Subcutaneous abdominal adipose tissue (tissue), 5 donors: ENCODE measurements around the gene ZNF26.
"Not testable (repeated sequence)": the region's sequence is repeated elsewhere in the genome, so short reads cannot be mapped to it uniquely, and the experiment has no call there.

Experiments used
- H3K27ac ChIP-seq: one replicate; pipeline ENCODE4 v1.7.0; 2013; ENCODE audit warnings: low read depth, mild to moderate bottlenecking, inconsistent platforms, low read length, moderate library complexity
- H3K27me3 ChIP-seq, 5 donors: one replicate each; pipeline ENCODE4 v1.7.0; 2013; ENCODE audit warnings: low read length in 5 of 5, inconsistent platforms in 1 of 5; ENCODE audit not compliant: control insufficient read depth in 5 of 5, insufficient read depth in 4 of 5
- H3K36me3 ChIP-seq, 5 donors: one replicate each; pipeline ENCODE4 v1.7.0; 2013; ENCODE audit warnings: low read length in 5 of 5; ENCODE audit not compliant: control insufficient read depth in 5 of 5, insufficient read depth in 5 of 5
- H3K4me1 ChIP-seq, 5 donors: one replicate each; pipeline ENCODE4 v1.7.0; 2013; ENCODE audit warnings: low read length in 5 of 5, mild to moderate bottlenecking in 3 of 5, moderate library complexity in 1 of 5; ENCODE audit not compliant: control insufficient read depth in 5 of 5, insufficient read depth in 5 of 5
- H3K4me3 ChIP-seq, 5 donors: one replicate each; pipeline ENCODE4 v1.7.0; 2013; ENCODE audit warnings: low read length in 5 of 5, low read depth in 1 of 5
- H3K9ac ChIP-seq, 5 donors: one replicate each; pipeline ENCODE4 v1.7.0; 2013; ENCODE audit warnings: low read length in 5 of 5, mild to moderate bottlenecking in 4 of 5, moderate library complexity in 3 of 5
- H3K9me3 ChIP-seq, 5 donors: one replicate each; pipeline ENCODE4 v1.7.0; 2013; ENCODE audit warnings: low read length in 5 of 5; ENCODE audit not compliant: control insufficient read depth in 5 of 5
- donor health status: healthy.
- donor health status: healthy.
- donor health status: healthy.
- donor health status: healthy.
- donor health status: healthy.

The ZNF26 gene, protein sequence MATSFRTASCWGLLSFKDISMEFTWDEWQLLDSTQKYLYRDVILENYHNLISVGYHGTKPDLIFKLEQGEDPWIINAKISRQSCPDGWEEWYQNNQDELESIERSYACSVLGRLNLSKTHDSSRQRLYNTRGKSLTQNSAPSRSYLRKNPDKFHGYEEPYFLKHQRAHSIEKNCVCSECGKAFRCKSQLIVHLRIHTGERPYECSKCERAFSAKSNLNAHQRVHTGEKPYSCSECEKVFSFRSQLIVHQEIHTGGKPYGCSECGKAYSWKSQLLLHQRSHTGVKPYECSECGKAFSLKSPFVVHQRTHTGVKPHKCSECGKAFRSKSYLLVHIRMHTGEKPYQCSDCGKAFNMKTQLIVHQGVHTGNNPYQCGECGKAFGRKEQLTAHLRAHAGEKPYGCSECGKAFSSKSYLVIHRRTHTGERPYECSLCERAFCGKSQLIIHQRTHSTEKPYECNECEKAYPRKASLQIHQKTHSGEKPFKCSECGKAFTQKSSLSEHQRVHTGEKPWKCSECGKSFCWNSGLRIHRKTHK

DNA sequence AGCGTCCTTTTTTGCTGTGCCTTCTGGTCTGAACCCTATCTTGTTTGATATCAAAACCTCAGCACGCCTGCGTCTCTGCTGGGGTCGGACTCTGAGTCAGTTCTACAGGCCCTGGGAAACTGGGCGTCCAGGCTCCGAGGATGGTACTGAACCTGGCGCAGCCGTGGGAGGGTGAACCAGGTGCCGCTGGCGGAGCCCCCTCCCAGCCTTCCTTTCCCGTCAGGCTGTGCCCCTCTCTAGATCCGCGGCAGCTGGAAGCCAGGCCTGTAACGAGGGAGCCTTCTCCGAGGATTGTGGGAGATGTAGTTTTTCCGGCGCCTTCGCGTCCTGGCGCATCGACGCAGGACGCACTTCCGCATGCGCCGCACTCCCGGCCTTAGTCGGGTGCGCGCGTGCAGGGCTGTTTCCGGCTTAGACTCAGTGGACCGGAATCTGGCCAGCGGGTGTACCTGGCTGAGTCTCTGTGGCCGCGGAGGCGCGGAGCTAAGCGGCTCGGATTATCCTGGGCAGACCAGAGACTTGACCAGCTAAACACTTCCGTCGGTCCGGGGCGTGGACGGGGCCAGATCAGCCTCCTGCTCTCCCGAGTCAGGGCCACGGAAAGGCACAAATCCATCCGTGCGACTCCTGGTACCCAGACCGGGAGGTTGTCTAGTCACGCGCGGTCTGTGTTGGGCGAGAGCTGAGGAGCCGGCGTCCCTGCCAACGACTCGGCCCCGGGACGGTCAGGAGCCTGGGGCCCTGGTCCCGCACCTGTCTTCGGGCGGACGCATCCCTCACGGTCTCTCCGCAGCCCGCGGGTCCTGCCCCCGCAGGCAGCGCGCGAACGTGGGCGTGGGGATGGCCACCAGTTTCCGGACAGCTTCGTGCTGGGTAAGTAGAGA, at the start of gene ZNF26:
ZNF26 (plus strand) TSS at position 367 of the 884 bp plus-strand sequence; CDS start at position 841, 474 bp downstream.
- H3K27me3 ChIP-seq = no peaks in the 10 kb centered on the region
- H3K4me3 ChIP-seq = peak within 1 kb of the TSS; percentile 85 to 99 (median 91)
- peaks cover 2 to 11% (median 4%) of the 10 kb centered on the region in 5 donors for H3K36me3 ChIP-seq
- H3K27ac ChIP-seq = peak within 1 kb of the TSS; percentile 81
- peaks cover 0 to 23% (median 14%) of the 10 kb centered on the region in 5 donors for H3K9me3 ChIP-seq
- H3K9ac ChIP-seq = peak within 1 kb of the TSS; percentile 84 to 97 (median 92)
- H3K4me1 ChIP-seq = peaks cover 5 to 21% (median 18%) of the 10 kb centered on the region in 5 donors

DNA sequence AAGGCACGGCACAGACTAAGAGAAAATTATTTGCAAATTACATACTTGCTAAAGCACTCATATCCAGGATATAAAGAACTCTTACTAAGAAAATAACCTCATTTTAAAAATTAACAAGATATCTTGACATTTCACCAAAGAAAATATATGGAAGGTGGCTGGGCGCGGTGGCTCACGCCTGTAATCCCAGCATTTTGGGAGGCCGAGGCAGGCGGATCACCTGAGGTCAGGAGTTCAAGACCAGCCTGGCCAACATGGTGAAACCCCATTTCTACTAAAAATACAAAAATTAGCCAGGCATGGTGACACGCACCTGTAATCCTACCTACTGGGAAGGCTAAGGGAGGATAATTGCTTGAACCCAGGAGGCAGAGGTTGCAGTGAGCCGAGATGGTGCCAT, 49.2 kb upstream of the ZNF26 start:
- peak overlapping the region in 1 of 5 donors; percentile 44 for H3K4me3 ChIP-seq
- peaks cover 10 to 33% (median 23%) of the 10 kb centered on the region in 5 donors for H3K36me3 ChIP-seq
- not testable (repeated sequence) for H3K9ac ChIP-seq, H3K4me1 ChIP-seq, H3K27me3 ChIP-seq, H3K27ac ChIP-seq
- H3K9me3 ChIP-seq = peaks cover 39 to 80% (median 69%) of the 10 kb centered on the region in 5 donors

DNA sequence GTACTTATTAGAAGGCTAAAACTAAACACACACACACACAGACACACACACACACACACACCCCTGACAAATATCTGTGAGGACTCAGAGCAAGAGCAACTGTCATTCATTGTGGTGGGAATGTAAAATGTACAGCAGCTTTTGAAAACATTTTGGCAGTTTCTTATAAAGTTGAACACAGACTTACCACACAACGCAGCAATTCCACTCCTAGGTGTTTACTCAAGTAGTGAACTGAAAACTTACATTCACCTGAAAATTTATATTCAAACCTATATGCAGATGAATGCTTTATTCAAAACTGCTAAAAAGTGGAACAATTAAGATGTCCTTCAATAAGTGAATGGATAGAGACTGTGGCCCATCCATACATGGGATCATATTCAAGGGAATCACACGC, 48.7 kb upstream of the ZNF26 start:
- Histone ChIP-seq H3K4me1 (no peaks in the 10 kb centered on the region), H3K9ac (no peak overlapping the region), H3K4me3 (peak overlapping the region in 1 of 5 donors; percentile 44), H3K27ac (no peak overlapping the region), H3K9me3 (peaks cover 36 to 80% (median 70%) of the 10 kb centered on the region in 5 donors), H3K36me3 (peaks cover 6 to 34% (median 26%) of the 10 kb centered on the region in 5 donors), H3K27me3 (no peaks in the 10 kb centered on the region)

DNA sequence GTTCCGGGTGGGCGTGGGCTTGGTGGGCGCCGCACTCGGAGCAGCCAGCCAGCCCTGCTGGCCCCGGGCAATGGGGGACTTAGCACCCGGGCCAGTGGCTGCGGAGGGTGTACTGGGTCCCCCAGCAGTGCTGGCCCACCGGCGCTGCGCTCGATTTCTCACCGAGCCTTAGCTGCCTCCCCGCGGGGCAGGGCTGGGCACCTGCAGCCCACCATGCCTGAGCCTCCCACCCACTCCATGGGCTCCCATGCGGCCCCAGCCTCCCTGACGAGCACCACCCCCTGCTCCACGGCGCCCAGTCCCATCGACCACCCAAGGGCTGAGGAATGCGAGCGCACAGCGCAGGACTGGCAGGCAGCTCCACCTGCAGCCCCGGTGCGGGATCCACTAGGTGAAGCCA, 47.4 kb upstream of the ZNF26 start:
- not testable (repeated sequence) for H3K4me3 ChIP-seq, H3K27me3 ChIP-seq, H3K4me1 ChIP-seq, H3K9ac ChIP-seq, H3K27ac ChIP-seq
- peaks cover 26 to 80% (median 70%) of the 10 kb centered on the region in 5 donors for H3K9me3 ChIP-seq
- H3K36me3 ChIP-seq = peaks cover 0 to 38% (median 30%) of the 10 kb centered on the region in 5 donors

DNA sequence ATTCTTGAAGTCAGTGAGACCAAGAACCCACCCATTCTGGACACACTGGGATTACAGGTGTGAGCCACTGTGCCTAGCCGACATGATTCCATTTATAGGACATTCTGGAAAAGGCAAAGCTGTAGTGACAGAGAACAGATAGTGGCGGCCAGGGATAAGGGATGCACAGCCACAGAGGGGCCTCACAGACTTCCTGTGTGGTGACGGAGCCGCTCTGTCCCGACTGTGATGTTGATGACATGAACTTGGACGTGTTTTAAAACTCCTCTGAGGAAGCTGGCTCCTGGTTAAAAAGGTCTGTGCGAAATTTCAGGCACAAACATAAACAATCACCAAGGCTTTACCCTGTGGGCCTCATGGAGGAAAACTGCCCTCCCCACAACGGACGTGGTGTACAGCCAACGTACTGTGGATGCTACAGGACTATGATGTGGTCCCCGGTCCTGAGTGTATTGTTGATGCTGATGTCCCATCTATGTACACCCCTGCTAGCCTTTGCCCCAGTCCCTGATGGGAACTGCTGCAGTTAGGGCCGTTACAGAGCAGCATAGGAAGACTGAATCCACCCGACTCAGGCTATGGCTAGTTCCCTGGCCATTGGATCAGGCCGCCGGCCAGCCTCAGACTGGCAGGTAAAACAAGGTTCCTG, 46.0 kb upstream of the ZNF26 start:
- Histone ChIP-seq H3K36me3 (peaks cover 9 to 51% (median 44%) of the 10 kb centered on the region in 5 donors), H3K27ac (no peak overlapping the region), H3K27me3 (no peaks in the 10 kb centered on the region), H3K9ac (no peak overlapping the region), H3K4me1 (no peaks in the 10 kb centered on the region), H3K4me3 (peak overlapping the region in 4 of 5 donors; percentile 24 to 52 (median 36)), H3K9me3 (peaks cover 31 to 80% (median 71%) of the 10 kb centered on the region in 5 donors)

DNA sequence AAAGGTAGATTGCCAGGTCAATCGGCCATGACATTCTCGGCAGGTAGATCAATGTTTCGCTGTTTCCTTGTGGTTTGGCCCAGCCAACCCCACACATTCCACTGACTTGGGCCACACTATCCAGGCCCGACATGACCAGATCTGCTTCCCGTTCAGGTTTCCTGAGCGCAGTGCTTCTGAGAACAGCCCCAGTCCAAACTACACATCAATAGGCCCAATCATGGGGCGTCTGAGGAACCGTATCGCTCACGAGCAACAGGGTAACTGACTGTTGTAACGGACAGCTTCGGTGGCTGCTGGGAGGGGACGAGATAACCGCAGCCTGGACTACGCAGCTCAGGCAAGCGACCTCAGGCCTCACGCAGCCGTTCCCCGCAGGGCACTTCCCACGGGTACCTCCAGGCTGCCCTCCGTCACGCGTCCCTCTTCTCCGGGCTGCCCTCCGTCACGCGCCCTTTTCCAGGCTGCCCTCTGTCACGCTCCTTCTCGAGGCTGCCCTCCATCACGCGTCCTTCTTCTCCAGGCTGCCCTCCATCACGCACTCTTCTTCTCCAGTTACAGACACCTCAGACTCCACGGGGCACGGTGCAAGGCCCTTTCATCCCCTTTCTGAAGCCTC, 44.7 kb upstream of the ZNF26 start:
- H3K4me3 ChIP-seq = peak overlapping the region; percentile 4 to 57 (median 42)
- peaks cover 38 to 85% (median 75%) of the 10 kb centered on the region in 5 donors for H3K9me3 ChIP-seq
- no peaks in the 10 kb centered on the region for H3K4me1 ChIP-seq
- peaks cover 16 to 64% (median 57%) of the 10 kb centered on the region in 5 donors for H3K36me3 ChIP-seq
- H3K9ac ChIP-seq = no peak overlapping the region
- H3K27me3 ChIP-seq = no peaks in the 10 kb centered on the region
- H3K27ac ChIP-seq = no peak overlapping the region

DNA sequence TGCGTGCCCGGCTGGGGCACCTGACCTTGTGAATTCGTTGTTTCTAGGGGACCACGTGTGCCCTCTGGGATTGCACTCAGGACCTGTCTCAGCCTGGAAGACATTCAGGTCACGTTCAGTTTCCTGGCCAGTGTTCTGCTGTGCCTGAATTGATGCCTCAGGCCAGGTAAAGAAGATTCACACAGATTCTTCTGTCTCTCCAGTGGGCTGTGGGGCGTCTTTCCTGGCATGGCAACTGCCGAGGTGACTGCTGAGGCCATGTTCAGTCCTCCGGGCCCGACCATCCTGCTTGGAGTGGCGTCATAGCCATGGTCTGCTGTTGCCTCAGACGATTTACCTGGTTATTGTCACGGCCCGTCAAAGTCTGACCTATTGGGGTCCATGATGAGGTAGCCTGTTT, 43.6 kb upstream of the ZNF26 start:
- peaks cover 16 to 71% (median 60%) of the 10 kb centered on the region in 5 donors for H3K36me3 ChIP-seq
- no peaks in the 10 kb centered on the region for H3K27me3 ChIP-seq
- peaks cover 37 to 83% (median 75%) of the 10 kb centered on the region in 5 donors for H3K9me3 ChIP-seq
- H3K9ac ChIP-seq = no peak overlapping the region
- H3K4me3 ChIP-seq = peak overlapping the region; percentile 3 to 61 (median 52)
- H3K4me1 ChIP-seq = no peaks in the 10 kb centered on the region
- no peak overlapping the region for H3K27ac ChIP-seq

DNA sequence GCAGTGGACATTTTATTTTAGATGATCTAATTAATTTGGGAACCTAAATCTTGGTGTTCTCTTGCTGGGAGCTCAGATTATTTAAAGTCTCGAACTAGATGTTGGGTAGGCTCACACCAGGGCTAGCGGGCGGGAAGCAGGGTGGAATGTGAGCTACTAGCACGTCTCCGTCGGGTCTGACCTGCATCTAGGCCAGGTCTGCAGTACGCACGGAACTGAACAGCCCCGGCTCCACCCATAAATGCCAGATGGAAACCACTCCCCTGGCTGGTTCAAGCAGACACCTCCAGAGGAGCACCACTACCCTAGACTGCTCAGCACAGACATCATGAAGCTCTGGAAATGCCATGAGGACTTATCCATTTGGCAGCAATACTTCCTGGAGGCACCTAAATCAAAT, 40.4 kb upstream of the ZNF26 start:
- peaks cover 53 to 98% (median 94%) of the 10 kb centered on the region in 5 donors for H3K9me3 ChIP-seq
- H3K4me3 ChIP-seq = peak overlapping the region; percentile 8 to 61 (median 49)
- H3K27me3 ChIP-seq = no peaks in the 10 kb centered on the region
- H3K9ac ChIP-seq = no peak overlapping the region
- no peak overlapping the region for H3K27ac ChIP-seq
- no peaks in the 10 kb centered on the region for H3K4me1 ChIP-seq
- H3K36me3 ChIP-seq = peaks cover 16 to 92% (median 80%) of the 10 kb centered on the region in 5 donors

DNA sequence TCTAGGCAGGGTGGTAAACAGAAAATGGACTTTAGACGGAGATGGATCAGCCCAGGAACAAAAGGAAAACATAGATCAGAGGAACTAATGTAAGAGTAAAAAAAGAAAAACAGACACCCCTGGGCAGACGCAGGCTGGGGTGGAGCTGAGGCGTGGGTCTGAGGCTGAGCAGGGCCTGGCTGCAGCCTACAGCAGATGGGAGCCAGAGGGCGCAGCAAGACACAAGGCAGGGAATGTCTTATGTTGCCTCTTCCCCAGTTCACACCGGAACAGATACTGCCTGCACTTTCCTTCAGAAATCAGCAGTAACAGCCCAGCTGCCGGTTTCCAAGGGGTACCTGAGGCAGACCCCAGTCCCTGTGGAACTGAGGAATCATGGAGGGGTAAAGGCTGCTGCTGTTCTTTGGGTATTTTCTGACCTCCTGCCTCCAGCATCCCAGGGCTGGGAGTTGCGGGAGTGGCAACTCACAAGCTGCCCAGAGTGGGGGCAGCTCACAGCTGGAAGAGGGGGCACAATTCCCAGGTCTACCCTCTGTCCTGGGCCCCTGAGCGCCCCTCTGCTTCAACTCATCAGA, 39.8 kb upstream of the ZNF26 start:
- H3K9me3 ChIP-seq = peaks cover 53 to 98% (median 94%) of the 10 kb centered on the region in 5 donors
- H3K4me3 ChIP-seq = peak overlapping the region; percentile 8 to 61 (median 49)
- no peak overlapping the region for H3K9ac ChIP-seq
- no peaks in the 10 kb centered on the region for H3K4me1 ChIP-seq
- no peaks in the 10 kb centered on the region for H3K27me3 ChIP-seq
- peaks cover 16 to 87% (median 79%) of the 10 kb centered on the region in 5 donors for H3K36me3 ChIP-seq
- H3K27ac ChIP-seq = no peak overlapping the region
